ENCODE measurements around the gene TAF3.

Gene TAF3

GRCh38 chr10:8004469-8005000, 186.2 kb downstream of the TAF3 start:
- no peaks in the 10 kb centered on the region for H3K9me3 ChIP-seq (ENCODE audit: insufficient read depth, low read depth, low read length)
- H2BK120ac ChIP-seq (ENCODE audit: insufficient read depth, low read length, poor library complexity) = no peak overlapping the region
- peaks cover 0 to 4% of the 10 kb centered on the region in 2 experiments for H3K36me3 ChIP-seq (ENCODE audit: control insufficient read depth in 1 of 2, insufficient read depth in 2 of 2, low read length in 2 of 2)
- no peaks in the 10 kb centered on the region for H3K79me2 ChIP-seq (ENCODE audit: control insufficient read depth, insufficient read depth, low read length, poor library complexity)
- H3K27ac ChIP-seq (ENCODE audit: low read depth, low read length) = no peak overlapping the region
- H3K18ac ChIP-seq (ENCODE audit: low read length) = no peak overlapping the region
- no peaks in the 10 kb centered on the region for H3K4me1 ChIP-seq (ENCODE audit: control insufficient read depth in 1 of 2, insufficient read depth in 2 of 2, low read length in 2 of 2)
- H2AK5ac ChIP-seq (ENCODE audit: low read length) = no peak overlapping the region
- no peak overlapping the region for H2AFZ ChIP-seq (ENCODE audit: insufficient read depth, low read length, poor library complexity)
- H3K9ac ChIP-seq (ENCODE audit: low read length) = no peak overlapping the region
- no peak overlapping the region for H2BK5ac ChIP-seq (ENCODE audit: low read depth, low read length, poor library complexity)
- no peaks in the 10 kb centered on the region for H3K79me1 ChIP-seq (ENCODE audit: low read length)
- H3K4me2 ChIP-seq (ENCODE audit: low read length) = no peak overlapping the region
- no CpG with 5 or more reads among the region's 2 CpGs for WGBS (ENCODE audit: extremely low coverage, insufficient coverage, insufficient read length)
- no peak overlapping the region for H3K14ac ChIP-seq (ENCODE audit: low read length)
- no peak overlapping the region for H4K8ac ChIP-seq (ENCODE audit: low read depth, low read length)
- H4K91ac ChIP-seq (ENCODE audit: low read depth, low read length) = no peak overlapping the region
- DNase-seq = no peak
- no peak overlapping the region for H3K4me3 ChIP-seq (ENCODE audit: low read depth, low read length)
- H3K27me3 ChIP-seq (ENCODE audit: insufficient read depth, low read length) = no peaks in the 10 kb centered on the region
- no peak overlapping the region for H2BK12ac ChIP-seq (ENCODE audit: low read length)
- no peak overlapping the region for H3K4ac ChIP-seq (ENCODE audit: low read depth, low read length)
- no peak overlapping the region for H3K23ac ChIP-seq (ENCODE audit: low read length)
- H4K12ac ChIP-seq (ENCODE audit: low read depth, low read length) = no peak overlapping the region

- WGBS (ENCODE audit: extremely low coverage, insufficient coverage, insufficient read length) = no CpG with 5 or more reads among the region's 10 CpGs
- H3K14ac ChIP-seq (ENCODE audit: low read length) = no peak overlapping the region
- H3K9me3 ChIP-seq (ENCODE audit: insufficient read depth, low read depth, low read length) = no peaks in the 10 kb centered on the region
- H3K18ac ChIP-seq (ENCODE audit: low read length) = no peak overlapping the region
- peaks cover 3 to 7% of the 10 kb centered on the region in 2 experiments for H3K36me3 ChIP-seq (ENCODE audit: control insufficient read depth in 1 of 2, insufficient read depth in 2 of 2, low read length in 2 of 2)
- H3K4me1 ChIP-seq (ENCODE audit: control insufficient read depth in 1 of 2, insufficient read depth in 2 of 2, low read length in 2 of 2) = no peaks in the 10 kb centered on the region
- no peak overlapping the region for H2BK12ac ChIP-seq (ENCODE audit: low read length)
- H3K4me2 ChIP-seq (ENCODE audit: low read length) = no peak overlapping the region
- H2AFZ ChIP-seq (ENCODE audit: insufficient read depth, low read length, poor library complexity) = no peak overlapping the region
- H3K79me2 ChIP-seq (ENCODE audit: control insufficient read depth, insufficient read depth, low read length, poor library complexity) = no peaks in the 10 kb centered on the region
- H4K12ac ChIP-seq (ENCODE audit: low read depth, low read length) = no peak overlapping the region
- no peak overlapping the region for H2AK5ac ChIP-seq (ENCODE audit: low read length)
- no peak overlapping the region for H2BK120ac ChIP-seq (ENCODE audit: insufficient read depth, low read length, poor library complexity)
- H3K4ac ChIP-seq (ENCODE audit: low read depth, low read length) = no peak overlapping the region
- H4K91ac ChIP-seq (ENCODE audit: low read depth, low read length) = no peak overlapping the region
- no peaks in the 10 kb centered on the region for H3K79me1 ChIP-seq (ENCODE audit: low read length)
- H3K27ac ChIP-seq (ENCODE audit: low read depth, low read length) = no peak overlapping the region
- H4K8ac ChIP-seq (ENCODE audit: low read depth, low read length) = no peak overlapping the region
- no peak overlapping the region for H3K4me3 ChIP-seq (ENCODE audit: low read depth, low read length)
- H3K9ac ChIP-seq (ENCODE audit: low read length) = no peak overlapping the region
- H3K27me3 ChIP-seq (ENCODE audit: insufficient read depth, low read length) = no peaks in the 10 kb centered on the region
- H3K23ac ChIP-seq (ENCODE audit: low read length) = no peak overlapping the region
- no peak overlapping the region for H2BK5ac ChIP-seq (ENCODE audit: low read depth, low read length, poor library complexity)
- no peak for DNase-seq
These were observed 188.1 kb downstream of the TAF3 start for GRCh38 chr10:8006274-8006999.

- Histone ChIP-seq H4K8ac (ENCODE audit: low read depth, low read length) (no peak overlapping the region), H3K4me1 (ENCODE audit: control insufficient read depth in 1 of 2, insufficient read depth in 2 of 2, low read length in 2 of 2) (no peaks in the 10 kb centered on the region), H3K79me1 (ENCODE audit: low read length) (no peaks in the 10 kb centered on the region), H3K4me2 (ENCODE audit: low read length) (no peak overlapping the region), H3K14ac (ENCODE audit: low read length) (no peak overlapping the region), H2BK5ac (ENCODE audit: low read depth, low read length, poor library complexity) (no peak overlapping the region), H3K4ac (ENCODE audit: low read depth, low read length) (no peak overlapping the region), H2AFZ (ENCODE audit: insufficient read depth, low read length, poor library complexity) (no peak overlapping the region), H3K27ac (ENCODE audit: low read depth, low read length) (no peak overlapping the region), H3K36me3 (ENCODE audit: control insufficient read depth in 1 of 2, insufficient read depth in 2 of 2, low read length in 2 of 2) (peaks cover 5 to 8% of the 10 kb centered on the region in 2 experiments), H2AK5ac (ENCODE audit: low read length) (no peak overlapping the region), H2BK120ac (ENCODE audit: insufficient read depth, low read length, poor library complexity) (no peak overlapping the region), H3K9ac (ENCODE audit: low read length) (no peak overlapping the region), H4K91ac (ENCODE audit: low read depth, low read length) (no peak overlapping the region), H3K79me2 (ENCODE audit: control insufficient read depth, insufficient read depth, low read length, poor library complexity) (no peaks in the 10 kb centered on the region), H3K18ac (ENCODE audit: low read length) (no peak overlapping the region), H3K4me3 (ENCODE audit: low read depth, low read length) (no peak overlapping the region), H2BK12ac (ENCODE audit: low read length) (no peak overlapping the region), H4K12ac (ENCODE audit: low read depth, low read length) (no peak overlapping the region), H3K23ac (ENCODE audit: low read length) (no peak overlapping the region), H3K9me3 (ENCODE audit: insufficient read depth, low read depth, low read length) (no peaks in the 10 kb centered on the region), H3K27me3 (ENCODE audit: insufficient read depth, low read length) (no peaks in the 10 kb centered on the region)
- no peak for DNase-seq
- no CpG with 5 or more reads among the region's 38 CpGs for WGBS (ENCODE audit: extremely low coverage, insufficient coverage, insufficient read length)
These were observed 190.7 kb downstream of the TAF3 start for GRCh38 chr10:8009031-8009430.

- H3K4me1 ChIP-seq (ENCODE audit: control insufficient read depth in 1 of 2, insufficient read depth in 2 of 2, low read length in 2 of 2) = peaks cover 2 to 5% of the 10 kb centered on the region in 2 experiments
- H3K27ac ChIP-seq (ENCODE audit: low read depth, low read length) = no peak overlapping the region
- no peak overlapping the region for H3K4ac ChIP-seq (ENCODE audit: low read depth, low read length)
- H3K27me3 ChIP-seq (ENCODE audit: insufficient read depth, low read length) = no peaks in the 10 kb centered on the region
- DNase-seq = no peak
- no peak overlapping the region for H2AK5ac ChIP-seq (ENCODE audit: low read length)
- no peak overlapping the region for H3K23ac ChIP-seq (ENCODE audit: low read length)
- no peak overlapping the region for H3K14ac ChIP-seq (ENCODE audit: low read length)
- no peak overlapping the region for H4K91ac ChIP-seq (ENCODE audit: low read depth, low read length)
- no CpG with 5 or more reads among the region's 1 CpG for WGBS (ENCODE audit: extremely low coverage, insufficient coverage, insufficient read length)
- no peak overlapping the region for H4K8ac ChIP-seq (ENCODE audit: low read depth, low read length)
- no peak overlapping the region for H3K18ac ChIP-seq (ENCODE audit: low read length)
- no peak overlapping the region for H2BK12ac ChIP-seq (ENCODE audit: low read length)
- no peaks in the 10 kb centered on the region for H3K79me1 ChIP-seq (ENCODE audit: low read length)
- no peaks in the 10 kb centered on the region for H3K79me2 ChIP-seq (ENCODE audit: control insufficient read depth, insufficient read depth, low read length, poor library complexity)
- peaks cover 9 to 10% of the 10 kb centered on the region in 2 experiments for H3K36me3 ChIP-seq (ENCODE audit: control insufficient read depth in 1 of 2, insufficient read depth in 2 of 2, low read length in 2 of 2)
- no peak overlapping the region for H2BK5ac ChIP-seq (ENCODE audit: low read depth, low read length, poor library complexity)
- H3K4me3 ChIP-seq (ENCODE audit: low read depth, low read length) = no peak overlapping the region
- H3K9me3 ChIP-seq (ENCODE audit: insufficient read depth, low read depth, low read length) = no peaks in the 10 kb centered on the region
- H3K9ac ChIP-seq (ENCODE audit: low read length) = no peak overlapping the region
- H2AFZ ChIP-seq (ENCODE audit: insufficient read depth, low read length, poor library complexity) = no peak overlapping the region
- H2BK120ac ChIP-seq (ENCODE audit: insufficient read depth, low read length, poor library complexity) = no peak overlapping the region
- no peak overlapping the region for H4K12ac ChIP-seq (ENCODE audit: low read depth, low read length)
- H3K4me2 ChIP-seq (ENCODE audit: low read length) = no peak overlapping the region
These were observed 194.7 kb downstream of the TAF3 start for GRCh38 chr10:8013006-8013405.
